Tibial artery (tissue), 4 donors: ENCODE measurements around the gene BATF3.

Source experiments
- DNase-seq, 2 donors: peaks; one replicate each; pipeline ENCODE4 v3.0.0-alpha.2; 2019
- H3K27ac ChIP-seq, 2 donors: fragments of 200-600 bp; sonication (generic) in 1 of 2; 1 replicate in 1 of 2; 2 replicates in 1 of 2; pipeline ENCODE4 v1.5.1; 2018 to 2019; ENCODE audit warnings: mild to moderate bottlenecking in 1 of 2
- H3K27me3 ChIP-seq, 2 donors: fragments of 200-600 bp; sonication (generic) in 1 of 2; one replicate each; pipeline versions ENCODE4 v1.5.1 to v1.6.0; 2016 to 2019
- H3K36me3 ChIP-seq, 3 donors: fragments of 200-600 bp; sonication (generic) in 2 of 3; one replicate each; pipeline ENCODE4 v1.5.1; 2016 to 2019; ENCODE audit warnings: mild to moderate bottlenecking in 2 of 3
- H3K4me1 ChIP-seq, 4 donors: fragments of 200-600 bp; sonication (generic) in 2 of 4; 1 replicate in 3 of 4; 2 replicates in 1 of 4; pipeline ENCODE4 v1.5.1; 2016 to 2019
- H3K4me3 ChIP-seq, 2 donors: fragments of 200-600 bp; sonication (generic) in 1 of 2; 1 replicate in 1 of 2; 2 replicates in 1 of 2; pipeline ENCODE4 v1.5.1; 2018 to 2019; ENCODE audit warnings: mild to moderate bottlenecking in 2 of 2
- H3K9me3 ChIP-seq, 3 donors: fragments of 200-600 bp; sonication (generic) in 1 of 3; one replicate each; pipeline ENCODE4 v1.5.1; 2016 to 2019
- intact Hi-C: fragments of 100-400 bp; cut with DNase I; formaldehyde crosslinking; loops from one replicate; pipeline ENCODE4 v1.15.0; 2023; ENCODE audit warnings: low total_unique reads
- TF ChIP-seq, protein P1 (sequence below), 2 experiments: fragments of 200-600 bp in 1 of 2; fragments of 450-650 bp in 1 of 2; IDR thresholded peaks; one replicate each; pipeline ENCODE4 v1.5.1; 2017 to 2019; ENCODE audit warnings: antibody characterized with exemption in 2 of 2, mild to moderate bottlenecking in 1 of 2, moderate library complexity in 1 of 2

Gene BATF3

DNA sequence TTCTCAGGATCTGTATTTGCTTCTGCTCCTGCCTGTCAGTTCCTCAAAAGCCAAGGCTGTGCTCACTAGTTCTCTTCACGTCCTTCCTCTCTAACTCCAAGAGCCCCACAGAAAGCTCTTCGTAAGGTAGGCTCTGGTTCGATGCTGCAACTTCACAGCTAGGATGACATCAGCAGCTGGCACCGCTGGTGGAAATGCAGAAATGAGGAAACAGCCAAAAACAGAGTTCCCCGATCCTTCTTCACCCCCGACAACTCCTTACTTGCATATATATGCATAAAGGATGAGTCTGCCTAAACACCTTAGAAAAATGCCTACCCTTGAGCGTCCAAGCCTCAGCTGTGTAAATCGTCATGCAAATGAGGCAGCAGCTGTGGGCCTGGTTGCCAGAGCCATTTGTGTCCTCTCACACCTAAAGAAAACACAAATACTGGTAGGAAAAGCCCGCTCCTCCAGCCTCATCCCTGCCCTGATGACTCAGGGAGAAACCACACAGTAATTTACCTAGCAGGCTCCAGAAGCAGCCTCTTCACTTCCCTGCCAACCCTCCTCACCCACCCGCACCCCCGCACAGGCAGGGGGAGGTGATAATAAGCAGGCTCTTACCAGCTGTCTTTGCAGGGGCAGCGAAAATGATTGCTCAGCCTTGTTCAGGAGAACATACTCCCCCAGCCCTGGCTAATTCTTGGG is 28.2 kb downstream of the BATF3 start:
- peak; percentile 61 to 77 for DNase-seq
- Histone ChIP-seq H3K4me3 (no peak overlapping the region), H3K27ac (no peak overlapping the region), H3K36me3 (no peaks in the 10 kb centered on the region), H3K9me3 (no peaks in the 10 kb centered on the region), H3K27me3 (no peaks in the 10 kb centered on the region), H3K4me1 (peaks cover 0 to 17% (median 4%) of the 10 kb centered on the region in 4 donors)
- TF ChIP-seq, protein P1, sequence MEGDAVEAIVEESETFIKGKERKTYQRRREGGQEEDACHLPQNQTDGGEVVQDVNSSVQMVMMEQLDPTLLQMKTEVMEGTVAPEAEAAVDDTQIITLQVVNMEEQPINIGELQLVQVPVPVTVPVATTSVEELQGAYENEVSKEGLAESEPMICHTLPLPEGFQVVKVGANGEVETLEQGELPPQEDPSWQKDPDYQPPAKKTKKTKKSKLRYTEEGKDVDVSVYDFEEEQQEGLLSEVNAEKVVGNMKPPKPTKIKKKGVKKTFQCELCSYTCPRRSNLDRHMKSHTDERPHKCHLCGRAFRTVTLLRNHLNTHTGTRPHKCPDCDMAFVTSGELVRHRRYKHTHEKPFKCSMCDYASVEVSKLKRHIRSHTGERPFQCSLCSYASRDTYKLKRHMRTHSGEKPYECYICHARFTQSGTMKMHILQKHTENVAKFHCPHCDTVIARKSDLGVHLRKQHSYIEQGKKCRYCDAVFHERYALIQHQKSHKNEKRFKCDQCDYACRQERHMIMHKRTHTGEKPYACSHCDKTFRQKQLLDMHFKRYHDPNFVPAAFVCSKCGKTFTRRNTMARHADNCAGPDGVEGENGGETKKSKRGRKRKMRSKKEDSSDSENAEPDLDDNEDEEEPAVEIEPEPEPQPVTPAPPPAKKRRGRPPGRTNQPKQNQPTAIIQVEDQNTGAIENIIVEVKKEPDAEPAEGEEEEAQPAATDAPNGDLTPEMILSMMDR (IDR thresholded peaks at IDR 0.05), result no peak
- intact Hi-C loops, result no loop called here

DNA sequence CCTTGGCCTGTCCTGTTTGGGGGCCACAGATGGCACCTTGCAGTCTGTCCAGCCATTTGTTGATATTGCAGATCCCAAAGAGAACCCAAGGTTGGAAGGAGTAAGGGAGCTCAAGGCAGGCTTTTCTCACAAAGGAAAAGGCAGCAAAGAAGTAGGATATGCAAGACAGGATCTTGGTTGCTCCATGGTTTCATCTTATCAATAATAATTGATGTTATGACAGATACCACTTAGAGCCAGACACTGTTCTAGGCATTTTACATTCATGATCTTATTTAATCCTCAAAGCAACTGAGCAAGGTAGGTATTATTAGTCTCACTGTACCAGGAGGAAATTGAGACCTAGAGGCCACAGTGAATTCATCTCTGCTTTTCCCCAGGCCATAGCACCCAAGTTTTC is 28.8 kb downstream of the BATF3 start:
- intact Hi-C loops, result no loop called here
- Histone ChIP-seq H3K27ac (no peak overlapping the region), H3K4me3 (no peak overlapping the region), H3K27me3 (no peaks in the 10 kb centered on the region), H3K36me3 (no peaks in the 10 kb centered on the region), H3K4me1 (peaks cover 0 to 17% (median 4%) of the 10 kb centered on the region in 4 donors), H3K9me3 (no peaks in the 10 kb centered on the region)
- DNase-seq, result no peak
- TF ChIP-seq, protein P1 (IDR thresholded peaks at IDR 0.05), result no peak

DNA sequence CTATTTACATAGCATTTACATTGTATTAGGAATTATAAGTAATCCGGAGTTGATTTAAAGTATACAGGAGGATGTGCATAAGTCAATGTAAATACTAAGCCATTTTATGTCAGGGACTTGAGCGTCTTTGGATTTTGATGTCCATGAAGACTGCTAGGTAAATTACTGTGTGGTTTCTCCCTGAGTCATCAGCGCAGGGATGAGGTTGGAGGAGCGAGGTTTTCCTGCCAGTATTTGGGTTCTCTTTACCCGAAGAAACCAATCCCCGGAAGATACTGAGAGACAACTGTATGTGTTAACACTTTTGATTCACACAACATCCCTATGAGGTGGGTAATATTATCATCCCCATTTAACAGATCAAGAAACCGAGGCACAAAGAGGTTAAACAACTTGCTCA is 29.3 kb downstream of the BATF3 start:
- Histone ChIP-seq H3K9me3 (no peaks in the 10 kb centered on the region), H3K27ac (no peak overlapping the region), H3K36me3 (no peaks in the 10 kb centered on the region), H3K27me3 (no peaks in the 10 kb centered on the region), H3K4me3 (no peak overlapping the region), H3K4me1 (peaks cover 0 to 21% (median 4%) of the 10 kb centered on the region in 4 donors)
- TF ChIP-seq, protein P1 (IDR thresholded peaks at IDR 0.05), result no peak
- intact Hi-C loops, result no loop called here
- no peak for DNase-seq

DNA sequence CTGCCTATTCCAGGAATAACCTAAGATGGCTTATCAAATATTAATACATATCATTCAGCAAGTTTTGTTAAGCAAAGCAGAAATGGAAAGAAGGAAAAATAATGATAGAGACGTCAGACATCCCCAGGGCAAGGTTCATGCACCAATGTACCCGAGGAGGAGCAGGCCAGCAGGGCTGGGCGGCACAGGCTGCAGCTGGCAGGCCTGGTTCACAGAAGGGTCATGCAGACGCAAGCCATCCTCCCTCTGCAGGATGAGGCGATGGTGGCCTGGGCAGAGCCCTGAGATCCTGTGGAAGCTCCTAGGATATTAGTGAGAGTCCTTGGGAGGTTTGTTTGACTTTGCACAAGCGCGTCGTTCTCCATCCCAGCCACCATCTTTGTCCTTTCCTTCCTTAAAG is 30.0 kb downstream of the BATF3 start:
- H3K27ac ChIP-seq, result no peak overlapping the region
- H3K36me3 ChIP-seq, result no peaks in the 10 kb centered on the region
- no peak for DNase-seq
- H3K4me1 ChIP-seq, result peaks cover 0 to 25% (median 7%) of the 10 kb centered on the region in 4 donors
- intact Hi-C loops, result loop anchor here (10.0 kb wide), 1 partner anchor 115 kb away; no protein-coding TSS in a partner anchor
- TF ChIP-seq, protein P1 (IDR thresholded peaks at IDR 0.05), result no peak
- H3K27me3 ChIP-seq, result no peaks in the 10 kb centered on the region
- H3K4me3 ChIP-seq, result no peak overlapping the region
- no peaks in the 10 kb centered on the region for H3K9me3 ChIP-seq

DNA sequence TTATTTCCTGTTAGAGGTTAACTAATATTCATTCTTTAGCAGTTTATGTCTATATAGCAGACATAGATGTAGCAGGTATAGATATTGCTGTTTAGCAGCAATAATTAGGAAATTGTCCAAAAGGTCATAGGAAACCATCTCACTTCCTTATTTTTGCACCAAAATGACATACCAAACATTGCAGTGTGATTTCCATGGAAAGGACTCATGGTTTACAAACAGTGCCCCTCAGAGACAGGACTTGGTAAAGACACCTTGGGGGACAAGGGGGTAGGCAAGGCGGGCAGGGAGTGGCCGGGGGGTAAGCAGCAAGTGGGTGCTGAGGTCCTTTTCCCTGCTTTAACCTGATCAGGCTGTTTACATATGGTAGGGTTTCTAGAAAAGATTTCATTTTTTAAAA is 30.5 kb downstream of the BATF3 start:
- no peak for DNase-seq
- TF ChIP-seq, protein P1 (IDR thresholded peaks at IDR 0.05), result peak; percentile 6 to 15
- H3K4me3 ChIP-seq, result no peak overlapping the region
- peaks cover 0 to 25% (median 7%) of the 10 kb centered on the region in 4 donors for H3K4me1 ChIP-seq
- intact Hi-C loops, result loop anchor here (10.0 kb wide), 1 partner anchor 116 kb away; no protein-coding TSS in a partner anchor
- no peaks in the 10 kb centered on the region for H3K9me3 ChIP-seq
- H3K27me3 ChIP-seq, result no peaks in the 10 kb centered on the region
- no peak overlapping the region for H3K27ac ChIP-seq
- H3K36me3 ChIP-seq, result no peaks in the 10 kb centered on the region
